ENCODE measurements around the gene CELF4.

- TF ChIP-seq CTCF (IDR thresholded peaks at IDR 0.05) (no peak), POLR2AphosphoS5 (IDR thresholded peaks at IDR 0.05) (no peak), POLR2A (IDR thresholded peaks at IDR 0.05) (no peak)
These were observed 145.7 kb downstream of the CELF4 start for GRCh38 chr18:37419866-37420265.

Measured in breast epithelium (tissue), 3 donors.